ENCODE data around the gene NANP. TPM values are rescaled to one million over a fixed set of nuclear protein-coding genes. Genes with fewer than 3 reads are reported as not detected.
A peak's percentile ranks its signal among the peaks of the same experiment; 100 is the strongest.

NANP gene
- polyA plus RNA-seq, 1 of the 3 experiments (the other 2 are of a cell fraction), result 1.9 TPM

GRCh38 chr20:25622450-25623224, 1.2 kb downstream of the NANP start:
- ChIA-PET POLR2A (interaction anchor here (1.9 kb wide), 1 partner anchor 38 kb away, joined by 4 read pairs; no protein-coding TSS in a partner anchor), CTCF (interaction anchor here (1.2 kb wide), 1 partner anchor 128 kb away, joined by 3 read pairs; no protein-coding TSS in a partner anchor)
- Histone ChIP-seq H3K9ac (peak overlapping the region; percentile 96), H4K20me1 (ENCODE audit: insufficient read depth) (no peaks in the 10 kb centered on the region; the same call in 1 of the 2 replicates), H3K9me3 (no peaks in the 10 kb centered on the region), H3K9me2 (no peaks in the 10 kb centered on the region), H3K27ac (ENCODE audit: low read depth in 2 of 2, low read length in 1 of 2) (peak overlapping the region; percentile 81 to 98; a peak in 3 of 4 replicates), H3K79me2 (ENCODE audit: insufficient read depth) (peaks cover 48% of the 10 kb centered on the region), H3F3A (replicated peaks; ENCODE audit: insufficient read depth) (no peaks in the 10 kb centered on the region), H3K4me1 (ENCODE audit: control insufficient read depth in 1 of 2, insufficient read depth in 2 of 2, low read depth in 1 of 2, low read length in 1 of 2) (peaks cover 0 to 19% of the 10 kb centered on the region in 2 experiments; a peak in 3 of 4 replicates), H2AFZ (ENCODE audit: low read depth) (peak overlapping the region; percentile 90), H3K4me3 (ENCODE audit: low read depth in 2 of 2, low read length in 1 of 2) (peak overlapping the region; percentile 86 to 94), H3K4me2 (peak overlapping the region; percentile 96), H3K36me3 (replicated peaks in 1 of 2; ENCODE audit: control insufficient read depth in 1 of 2, insufficient read depth in 2 of 2, low read length in 1 of 2) (peaks cover 0 to 6% of the 10 kb centered on the region in 2 experiments), H3K27me3 (ENCODE audit: insufficient read depth) (no peaks in the 10 kb centered on the region)
- TF ChIP-seq TAF1 (IDR thresholded peaks at IDR 0.05; ENCODE audit: borderline replicate concordance, low read depth, low read length) (no peak), USF1 (IDR thresholded peaks at IDR 0.05; ENCODE audit: borderline replicate concordance, low read depth) (no peak)
- WGBS (ENCODE audit: low lambda C conversion rate), result 42% methylated on average over 17 of the region's 17 CpGs
- DNase-seq, result no peak

- ChIA-PET POLR2A (interaction anchor here (1.9 kb wide), 1 partner anchor 38 kb away, joined by 4 read pairs; no protein-coding TSS in a partner anchor), CTCF (no interaction called here)
- Histone ChIP-seq H3K4me1 (ENCODE audit: control insufficient read depth in 1 of 2, insufficient read depth in 2 of 2, low read depth in 1 of 2, low read length in 1 of 2) (peaks cover 0 to 19% of the 10 kb centered on the region in 2 experiments; a peak in 3 of 4 replicates), H3K36me3 (replicated peaks in 1 of 2; ENCODE audit: control insufficient read depth in 1 of 2, insufficient read depth in 2 of 2, low read length in 1 of 2) (peaks cover 0 to 6% of the 10 kb centered on the region in 2 experiments), H3K9me3 (no peaks in the 10 kb centered on the region), H2AFZ (ENCODE audit: low read depth) (no peak overlapping the region), H3K9ac (no peak overlapping the region), H4K20me1 (ENCODE audit: insufficient read depth) (no peaks in the 10 kb centered on the region; the same call in 1 of the 2 replicates), H3K4me3 (ENCODE audit: low read depth in 2 of 2, low read length in 1 of 2) (no peak overlapping the region; a peak in 1 of 4 replicates), H3K79me2 (ENCODE audit: insufficient read depth) (peaks cover 54% of the 10 kb centered on the region), H3K9me2 (no peaks in the 10 kb centered on the region), H3K4me2 (peak overlapping the region; percentile 96; the same call in 1 of the 2 replicates), H3K27ac (ENCODE audit: low read depth in 2 of 2, low read length in 1 of 2) (no peak overlapping the region), H3K27me3 (ENCODE audit: insufficient read depth) (no peaks in the 10 kb centered on the region), H3F3A (replicated peaks; ENCODE audit: insufficient read depth) (no peaks in the 10 kb centered on the region)
- no peak for DNase-seq
- 94% methylated on average over 6 of the region's 6 CpGs for WGBS (ENCODE audit: low lambda C conversion rate)
- TF ChIP-seq JUND (IDR thresholded peaks at IDR 0.05), result no peak
Measured at GRCh38 chr20:25622049-25622448, 1.8 kb downstream of the NANP start.

GRCh38 chr20:25619514-25619913, 4.3 kb downstream of the NANP start:
- no peak overlapping the region for H3K27ac ChIP-seq (ENCODE audit: low read depth in 2 of 2, low read length in 1 of 2)
- H3K9me2 ChIP-seq, result no peaks in the 10 kb centered on the region
- no peaks in the 10 kb centered on the region for H3F3A ChIP-seq (replicated peaks; ENCODE audit: insufficient read depth)
- H3K27me3 ChIP-seq (ENCODE audit: insufficient read depth), result no peaks in the 10 kb centered on the region
- ChIA-PET POLR2A (no interaction called here), CTCF (interaction anchor here (1.0 kb wide), 1 partner anchor 549 kb away, joined by 3 read pairs; no protein-coding TSS in a partner anchor)
- no peak overlapping the region for H3K4me2 ChIP-seq
- H3K79me2 ChIP-seq (ENCODE audit: insufficient read depth), result peaks cover 57% of the 10 kb centered on the region
- H4K20me1 ChIP-seq (ENCODE audit: insufficient read depth), result no peaks in the 10 kb centered on the region; the same call in 1 of the 2 replicates
- WGBS (ENCODE audit: low lambda C conversion rate), result 94% methylated on average over 3 of the region's 3 CpGs
- no peaks in the 10 kb centered on the region for H3K9me3 ChIP-seq
- no peak overlapping the region for H2AFZ ChIP-seq (ENCODE audit: low read depth)
- no peak overlapping the region for H3K9ac ChIP-seq
- no peak for DNase-seq
- peaks cover 0 to 15% of the 10 kb centered on the region in 2 experiments for H3K36me3 ChIP-seq (replicated peaks in 1 of 2; ENCODE audit: control insufficient read depth in 1 of 2, insufficient read depth in 2 of 2, low read length in 1 of 2)
- peaks cover 0 to 15% of the 10 kb centered on the region in 2 experiments; a peak in 3 of 4 replicates for H3K4me1 ChIP-seq (ENCODE audit: control insufficient read depth in 1 of 2, insufficient read depth in 2 of 2, low read depth in 1 of 2, low read length in 1 of 2)
- no peak overlapping the region for H3K4me3 ChIP-seq (ENCODE audit: low read depth in 2 of 2, low read length in 1 of 2)
- no peak for TF ChIP-seq FOXJ3 (CRISPR knock-in tag; IDR thresholded peaks at IDR 0.05)
- no peak for TF ChIP-seq MAX (IDR thresholded peaks at IDR 0.05; ENCODE audit: low read depth)
- TF ChIP-seq RFX5 (IDR thresholded peaks at IDR 0.05; ENCODE audit: low read length), result no peak
- TF ChIP-seq CTCF (IDR thresholded peaks at IDR 0.05), result no peak
- no peak for TF ChIP-seq USF1 (IDR thresholded peaks at IDR 0.05; ENCODE audit: borderline replicate concordance, low read depth)
- TF ChIP-seq TCF12 (IDR thresholded peaks at IDR 0.05), result no peak
- no peak for TF ChIP-seq SIN3A (IDR thresholded peaks at IDR 0.05; ENCODE audit: borderline replicate concordance, low read depth, low read length)
- no peak for TF ChIP-seq RXRA (IDR thresholded peaks at IDR 0.05; ENCODE audit: borderline replicate concordance, low read depth)
- no peak for TF ChIP-seq SMC3 (IDR thresholded peaks at IDR 0.05; ENCODE audit: low read depth, low read length)
- no peak for TF ChIP-seq MXI1 (IDR thresholded peaks at IDR 0.05; ENCODE audit: low read depth, low read length)
- no peak for TF ChIP-seq CHD2 (IDR thresholded peaks at IDR 0.05; ENCODE audit: low read length, partially characterized antibody)
- no peak for TF ChIP-seq POLR2AphosphoS5 (IDR thresholded peaks at IDR 0.05; ENCODE audit: low read depth, low read length)
- no peak for TF ChIP-seq TAF1 (IDR thresholded peaks at IDR 0.05; ENCODE audit: borderline replicate concordance, low read depth, low read length)

All from SK-N-SH (cell line).